Astrocyte of the spinal cord (primary cell): ENCODE results near the gene MTSS2.
"Not testable (repeated sequence)": the region's sequence is repeated elsewhere in the genome, so short reads cannot be mapped to it uniquely, and the experiment has no call there.

Experiments
- DNase-seq: peaks from one replicate; pipeline ENCODE4 v3.0.0; 2011; ENCODE audit warnings: low read depth, low spot score
- H3K4me3 ChIP-seq: 2 replicates; pipeline ENCODE4 v1.5.1; 2011; ENCODE audit warnings: low read depth, mild to moderate bottlenecking, low read length, moderate library complexity
- in situ Hi-C: cut with HindIII; loops from 2 replicates; pipeline ENCODE4 v1.10.0; 2017; ENCODE audit warnings: low sequenced_read_pairs
- TF ChIP-seq, protein P1 (sequence below): IDR thresholded peaks from 2 replicates; pipeline ENCODE4 v1.5.1; 2012; ENCODE audit warnings: low read depth, mild to moderate bottlenecking, low read length, inconsistent platforms

The MTSS2 gene

DNA sequence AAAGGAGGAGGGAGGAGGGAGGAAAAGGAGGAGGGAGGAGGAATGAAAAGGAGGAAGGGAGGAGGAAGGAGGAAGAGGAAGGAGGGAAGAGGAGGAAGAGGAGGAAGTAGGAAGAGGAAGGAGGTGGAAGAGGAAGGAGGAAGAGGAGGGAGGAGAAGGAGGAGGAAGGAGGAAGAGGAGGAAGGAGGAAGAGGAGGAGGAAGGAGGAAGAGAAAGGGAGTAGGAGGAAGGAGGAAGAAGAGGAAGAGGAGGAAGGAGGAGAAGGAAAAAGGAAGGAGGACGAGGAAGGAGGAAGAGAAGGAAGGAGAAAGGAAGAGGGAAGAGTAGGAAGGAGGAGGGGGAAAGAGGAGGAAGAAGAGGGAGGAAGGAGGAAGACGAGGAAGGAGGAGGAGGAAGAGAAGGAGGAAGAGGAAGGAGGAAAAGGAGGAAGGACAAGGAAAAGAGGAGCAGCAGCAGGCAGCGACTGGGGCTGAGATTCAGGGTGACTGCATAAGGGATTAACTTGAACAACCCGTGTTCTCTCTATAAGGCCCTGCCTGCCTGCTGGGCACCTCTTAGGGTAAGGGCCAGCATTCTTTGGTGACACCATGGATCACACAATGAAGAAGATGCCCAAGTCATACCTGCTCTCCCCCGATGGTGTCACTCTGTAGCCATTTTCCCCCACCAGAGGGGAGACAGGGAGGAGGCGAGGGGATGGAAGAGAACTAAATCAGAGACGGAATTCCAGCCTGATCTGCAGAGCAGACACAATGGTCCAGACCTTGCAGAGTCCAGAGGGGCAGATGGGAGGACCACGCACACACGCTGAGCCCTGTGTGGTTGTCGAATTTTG is 40.9 kb downstream of the MTSS2 start:
- TF ChIP-seq, protein P1, sequence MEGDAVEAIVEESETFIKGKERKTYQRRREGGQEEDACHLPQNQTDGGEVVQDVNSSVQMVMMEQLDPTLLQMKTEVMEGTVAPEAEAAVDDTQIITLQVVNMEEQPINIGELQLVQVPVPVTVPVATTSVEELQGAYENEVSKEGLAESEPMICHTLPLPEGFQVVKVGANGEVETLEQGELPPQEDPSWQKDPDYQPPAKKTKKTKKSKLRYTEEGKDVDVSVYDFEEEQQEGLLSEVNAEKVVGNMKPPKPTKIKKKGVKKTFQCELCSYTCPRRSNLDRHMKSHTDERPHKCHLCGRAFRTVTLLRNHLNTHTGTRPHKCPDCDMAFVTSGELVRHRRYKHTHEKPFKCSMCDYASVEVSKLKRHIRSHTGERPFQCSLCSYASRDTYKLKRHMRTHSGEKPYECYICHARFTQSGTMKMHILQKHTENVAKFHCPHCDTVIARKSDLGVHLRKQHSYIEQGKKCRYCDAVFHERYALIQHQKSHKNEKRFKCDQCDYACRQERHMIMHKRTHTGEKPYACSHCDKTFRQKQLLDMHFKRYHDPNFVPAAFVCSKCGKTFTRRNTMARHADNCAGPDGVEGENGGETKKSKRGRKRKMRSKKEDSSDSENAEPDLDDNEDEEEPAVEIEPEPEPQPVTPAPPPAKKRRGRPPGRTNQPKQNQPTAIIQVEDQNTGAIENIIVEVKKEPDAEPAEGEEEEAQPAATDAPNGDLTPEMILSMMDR, result no peak
- in situ Hi-C loops, result no loop called here
- DNase-seq, result no peak
- no peak overlapping the region for H3K4me3 ChIP-seq

DNA sequence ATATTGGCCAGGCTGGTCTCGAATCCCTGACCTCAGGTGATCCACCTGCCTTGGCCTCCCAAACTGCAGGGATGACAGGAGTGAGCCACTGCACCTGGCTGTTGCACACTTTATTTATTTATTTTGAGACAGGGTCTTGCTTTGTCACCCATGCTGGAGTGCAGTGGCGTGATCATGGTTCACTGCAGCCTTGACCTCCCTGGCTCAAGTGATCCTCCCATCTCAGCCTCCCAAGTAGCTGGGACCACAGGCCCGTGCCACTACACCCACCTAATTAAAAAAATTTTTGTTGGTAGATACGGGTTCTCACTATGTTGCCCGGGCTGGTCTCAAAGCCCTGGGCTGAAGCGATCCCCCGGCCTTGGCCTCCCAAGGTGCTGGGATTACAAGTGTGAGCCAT is 42.6 kb downstream of the MTSS2 start:
- DNase-seq, H3K4me3 ChIP-seq, in situ Hi-C loops: not testable (repeated sequence)

DNA sequence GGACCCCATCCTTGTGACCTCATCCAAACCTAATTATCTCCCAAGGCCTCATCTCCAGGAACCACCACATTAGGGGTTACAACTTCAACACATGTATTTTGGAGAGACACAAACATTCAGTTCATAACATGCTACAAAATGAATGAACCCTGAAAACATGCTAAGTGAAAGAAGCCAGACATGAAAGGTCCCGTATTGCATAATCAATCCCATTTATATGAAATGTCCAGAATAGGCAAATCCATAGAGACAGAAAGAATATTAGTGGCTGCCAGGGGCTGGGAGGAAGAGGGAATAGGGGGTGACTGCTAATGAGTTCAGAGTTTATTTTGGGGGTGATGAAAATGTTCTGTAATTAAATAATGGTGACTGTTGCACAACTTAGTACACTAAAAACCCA is 43.2 kb downstream of the MTSS2 start:
- no peak overlapping the region for H3K4me3 ChIP-seq
- no peak for DNase-seq
- TF ChIP-seq, protein P1, result no peak
- in situ Hi-C loops, result no loop called here

DNA sequence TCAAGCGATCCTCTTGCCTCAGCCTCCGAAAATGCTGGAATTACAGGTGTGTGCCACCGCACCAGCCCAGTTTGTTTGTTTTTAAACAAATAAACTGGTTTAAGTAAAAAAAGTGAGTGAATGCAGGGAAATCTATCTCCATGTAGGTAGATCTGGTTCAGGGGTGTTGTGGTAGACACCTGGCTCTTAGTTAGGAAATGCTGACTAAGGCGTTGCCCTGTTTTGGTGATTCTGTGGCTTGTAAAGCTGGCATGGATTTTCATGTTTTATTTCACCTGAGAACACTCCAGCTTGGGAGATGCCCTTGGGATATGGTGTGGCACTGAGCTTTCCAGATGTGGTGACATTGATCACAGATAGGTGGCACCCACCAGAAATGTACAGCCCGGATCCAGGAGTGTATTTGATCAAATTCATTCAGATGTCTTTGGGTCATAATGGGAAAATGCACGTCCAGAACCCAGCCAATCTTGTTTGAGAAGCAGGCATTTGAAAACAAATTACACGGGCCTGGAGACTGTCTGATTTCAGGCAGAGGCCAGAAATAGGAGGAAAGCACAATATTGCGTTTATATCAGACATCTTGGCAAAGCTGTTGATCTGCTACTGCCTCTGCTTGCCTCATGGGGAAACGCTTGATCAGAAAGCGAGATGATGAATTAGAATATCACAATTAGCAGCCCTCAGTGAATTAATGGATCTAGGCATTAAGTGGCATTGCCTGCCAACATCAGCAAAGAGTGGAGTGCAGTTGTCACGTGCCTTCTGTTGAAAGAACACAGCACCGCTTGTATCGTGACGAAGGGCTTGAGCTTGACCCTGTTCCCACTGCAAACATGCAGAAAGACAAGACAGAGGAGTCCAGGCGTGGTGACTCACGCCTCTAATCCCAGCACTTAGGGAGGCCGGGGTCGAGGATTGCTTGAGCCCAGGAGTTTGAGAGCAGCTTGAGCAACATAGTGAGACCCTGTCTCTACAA is 46.8 kb downstream of the MTSS2 start:
- in situ Hi-C loops, result no loop called here
- peak; percentile 74 for DNase-seq
- no peak overlapping the region for H3K4me3 ChIP-seq
- TF ChIP-seq, protein P1, result no peak
